Measurements from ENCODE around the gene TRIM67. TPM values are rescaled to one million over a fixed set of nuclear protein-coding genes. Genes with fewer than 3 reads are reported as not detected.

Gene TRIM67
- total and polyA plus RNA-seq, 9 of the 15 experiments (the other 6 are each of a cell fraction or from before 2014, with no cell fraction given), result 0.04 to 0.60 (median 0.31) TPM

GRCh38 chr1:231194843-231195516 is 33.1 kb downstream of the TRIM67 start (continued):
- TF ChIP-seq CEBPZ (IDR thresholded peaks at IDR 0.05; ENCODE audit: borderline replicate concordance, low read depth, low read length) (no peak), CREB1 (IDR thresholded peaks at IDR 0.05) (no peak), CREB1 (CRISPR knock-in tag; IDR thresholded peaks at IDR 0.05) (no peak), MYBL2 (IDR thresholded peaks at IDR 0.05; ENCODE audit: low read depth) (no peak), MYBL2 (CRISPR knock-in tag; IDR thresholded peaks at IDR 0.05; ENCODE audit: borderline replicate concordance) (no peak), TCFL5 (CRISPR knock-in tag; conservative IDR thresholded peaks at IDR 0.05) (no peak), SNAPC5 (CRISPR knock-in tag; IDR thresholded peaks at IDR 0.05) (no peak), MEIS2 (IDR thresholded peaks at IDR 0.05; ENCODE audit: partially characterized antibody) (peak; percentile 90), ZNF696 (CRISPR knock-in tag; conservative IDR thresholded peaks at IDR 0.05) (no peak), ZNF311 (CRISPR knock-in tag; IDR thresholded peaks at IDR 0.05) (no peak), MYC (IDR thresholded peaks at IDR 0.05; ENCODE audit: low read depth, low read length) (peak; percentile 31; the same call in 1 of the 2 replicates), MYC (CRISPR knock-in tag; IDR thresholded peaks at IDR 0.05; ENCODE audit: borderline replicate concordance, low read depth) (no peak), KLF16 (IDR thresholded peaks at IDR 0.05) (peak; percentile 33; the same call in 1 of the 2 replicates), HNRNPH1 (optimal IDR thresholded peaks at IDR 0.05; ENCODE audit: low read depth, low read length) (no peak), ZNF589 (CRISPR knock-in tag; IDR thresholded peaks at IDR 0.05; ENCODE audit: low read depth) (0 out of 2 replicates have a peak, but pooled peaks have one; percentile 55), NFXL1 (CRISPR knock-in tag; IDR thresholded peaks at IDR 0.05) (no peak), FOXA3 (CRISPR knock-in tag; conservative IDR thresholded peaks at IDR 0.05 in 1 of 2, IDR thresholded peaks at IDR 0.05 in 1 of 2) (0 out of 4 replicates have a peak, but pooled peaks of 1 of the 2 experiments have one; percentile 28), ZBTB1 (CRISPR knock-in tag; IDR thresholded peaks at IDR 0.05; ENCODE audit: borderline replicate concordance, low read depth) (no peak), NFYB (IDR thresholded peaks at IDR 0.05; ENCODE audit: extremely low read depth, insufficient read length) (no peak), YBX1 (IDR thresholded peaks at IDR 0.05) (no peak)
- TF ChIP-seq, protein P1, sequence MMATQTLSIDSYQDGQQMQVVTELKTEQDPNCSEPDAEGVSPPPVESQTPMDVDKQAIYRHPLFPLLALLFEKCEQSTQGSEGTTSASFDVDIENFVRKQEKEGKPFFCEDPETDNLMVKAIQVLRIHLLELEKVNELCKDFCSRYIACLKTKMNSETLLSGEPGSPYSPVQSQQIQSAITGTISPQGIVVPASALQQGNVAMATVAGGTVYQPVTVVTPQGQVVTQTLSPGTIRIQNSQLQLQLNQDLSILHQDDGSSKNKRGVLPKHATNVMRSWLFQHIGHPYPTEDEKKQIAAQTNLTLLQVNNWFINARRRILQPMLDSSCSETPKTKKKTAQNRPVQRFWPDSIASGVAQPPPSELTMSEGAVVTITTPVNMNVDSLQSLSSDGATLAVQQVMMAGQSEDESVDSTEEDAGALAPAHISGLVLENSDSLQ (IDR thresholded peaks at IDR 0.05), result peak; percentile 50
- TF ChIP-seq, protein P2, sequence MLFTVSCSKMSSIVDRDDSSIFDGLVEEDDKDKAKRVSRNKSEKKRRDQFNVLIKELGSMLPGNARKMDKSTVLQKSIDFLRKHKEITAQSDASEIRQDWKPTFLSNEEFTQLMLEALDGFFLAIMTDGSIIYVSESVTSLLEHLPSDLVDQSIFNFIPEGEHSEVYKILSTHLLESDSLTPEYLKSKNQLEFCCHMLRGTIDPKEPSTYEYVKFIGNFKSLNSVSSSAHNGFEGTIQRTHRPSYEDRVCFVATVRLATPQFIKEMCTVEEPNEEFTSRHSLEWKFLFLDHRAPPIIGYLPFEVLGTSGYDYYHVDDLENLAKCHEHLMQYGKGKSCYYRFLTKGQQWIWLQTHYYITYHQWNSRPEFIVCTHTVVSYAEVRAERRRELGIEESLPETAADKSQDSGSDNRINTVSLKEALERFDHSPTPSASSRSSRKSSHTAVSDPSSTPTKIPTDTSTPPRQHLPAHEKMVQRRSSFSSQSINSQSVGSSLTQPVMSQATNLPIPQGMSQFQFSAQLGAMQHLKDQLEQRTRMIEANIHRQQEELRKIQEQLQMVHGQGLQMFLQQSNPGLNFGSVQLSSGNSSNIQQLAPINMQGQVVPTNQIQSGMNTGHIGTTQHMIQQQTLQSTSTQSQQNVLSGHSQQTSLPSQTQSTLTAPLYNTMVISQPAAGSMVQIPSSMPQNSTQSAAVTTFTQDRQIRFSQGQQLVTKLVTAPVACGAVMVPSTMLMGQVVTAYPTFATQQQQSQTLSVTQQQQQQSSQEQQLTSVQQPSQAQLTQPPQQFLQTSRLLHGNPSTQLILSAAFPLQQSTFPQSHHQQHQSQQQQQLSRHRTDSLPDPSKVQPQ (CRISPR knock-in tag; IDR thresholded peaks at IDR 0.05; ENCODE audit: borderline replicate concordance), result no peak

Measured in K562 (cell line).